HEK293T (cell line): ENCODE results near the gene TGM6.

Source experiments
- ARNT ChIP-seq: fragments of 450-650 bp; IDR thresholded peaks from 2 replicates; pipeline ENCODE4 v1.6.1; 2017; ENCODE audit warnings: mild to moderate bottlenecking
- BHLHE40 ChIP-seq: fragments of 450-650 bp; IDR thresholded peaks from 2 replicates; pipeline ENCODE4 v1.6.1; 2016; ENCODE audit warnings: mild to moderate bottlenecking, moderate library complexity, borderline replicate concordance
- CTBP1 ChIP-seq: fragments of 450-650 bp; IDR thresholded peaks from 2 replicates; pipeline ENCODE4 v1.6.1; 2016; ENCODE audit warnings: borderline replicate concordance
- ELF4 ChIP-seq: fragments of 450-650 bp; IDR thresholded peaks from 2 replicates; pipeline ENCODE4 v1.6.1; 2017; ENCODE audit warnings: antibody characterized with exemption
- FOXA1 ChIP-seq: fragments of 450-650 bp; IDR thresholded peaks from 2 replicates; pipeline ENCODE4 v1.6.1; 2016; ENCODE audit warnings: mild to moderate bottlenecking
- FOXK2 ChIP-seq: fragments of 450-650 bp; IDR thresholded peaks from 2 replicates; pipeline ENCODE4 v1.6.1; 2016; ENCODE audit warnings: mild to moderate bottlenecking
- FOXM1 ChIP-seq: fragments of 450-650 bp; IDR thresholded peaks from 2 replicates; pipeline ENCODE4 v1.6.1; 2017; ENCODE audit warnings: mild to moderate bottlenecking, borderline replicate concordance
- L3MBTL2 ChIP-seq: fragments of 450-650 bp; conservative IDR thresholded peaks from 2 replicates; pipeline ENCODE4 v1.6.1; 2016; ENCODE audit warnings: mild to moderate bottlenecking
- NFRKB ChIP-seq: fragments of 450-650 bp; IDR thresholded peaks from 2 replicates; pipeline ENCODE4 v1.6.1; 2016; ENCODE audit warnings: mild to moderate bottlenecking, moderate library complexity
- PKNOX1 ChIP-seq: fragments of 450-650 bp; IDR thresholded peaks from 2 replicates; pipeline ENCODE4 v1.6.1; 2016
- SP1 ChIP-seq: fragments of 450-650 bp; IDR thresholded peaks from 2 replicates; pipeline ENCODE4 v1.6.1; 2017
- SUZ12 ChIP-seq: fragments of 450-650 bp; IDR thresholded peaks from 2 replicates; pipeline ENCODE4 v1.6.1; 2016; ENCODE audit warnings: mild to moderate bottlenecking
- TARDBP ChIP-seq: fragments of 450-650 bp; IDR thresholded peaks from 2 replicates; pipeline ENCODE4 v1.6.1; 2016
- ZNF384 ChIP-seq: fragments of 450-650 bp; IDR thresholded peaks from 2 replicates; pipeline ENCODE4 v1.6.1; 2016

GRCh38 chr20:2387580-2387979 lies 6.9 kb downstream of the TGM6 start:
- no peak for TF ChIP-seq SUZ12
- TF ChIP-seq ELF4 = no peak
- no peak for TF ChIP-seq SP1
- no peak for TF ChIP-seq FOXM1
- no peak for TF ChIP-seq FOXA1
- no peak for TF ChIP-seq NFRKB
- no peak for TF ChIP-seq FOXK2
- no peak for TF ChIP-seq TARDBP
- TF ChIP-seq BHLHE40 = no peak
- no peak for TF ChIP-seq ARNT
- no peak for TF ChIP-seq L3MBTL2
- no peak for TF ChIP-seq PKNOX1
- TF ChIP-seq ZNF384 = no peak
- no peak for TF ChIP-seq CTBP1
